ENCODE measurements around the gene SNX32. TPM values are rescaled to one million over a fixed set of nuclear protein-coding genes. Genes with fewer than 3 reads are reported as not detected.

SNX32 gene
- total and polyA plus RNA-seq, 2 of the 13 experiments (the other 11 are each of a cell fraction or from before 2014, with no cell fraction given) = 0.09 to 0.34 TPM

- TF ChIP-seq HMGXB4 (CRISPR knock-in tag; IDR thresholded peaks at IDR 0.05; ENCODE audit: borderline replicate concordance in 1 of 2, low read depth in 1 of 2) = peak; percentile 96 to 97
- no peak for TF ChIP-seq NFRKB (IDR thresholded peaks at IDR 0.05)
- TF ChIP-seq, protein P1, sequence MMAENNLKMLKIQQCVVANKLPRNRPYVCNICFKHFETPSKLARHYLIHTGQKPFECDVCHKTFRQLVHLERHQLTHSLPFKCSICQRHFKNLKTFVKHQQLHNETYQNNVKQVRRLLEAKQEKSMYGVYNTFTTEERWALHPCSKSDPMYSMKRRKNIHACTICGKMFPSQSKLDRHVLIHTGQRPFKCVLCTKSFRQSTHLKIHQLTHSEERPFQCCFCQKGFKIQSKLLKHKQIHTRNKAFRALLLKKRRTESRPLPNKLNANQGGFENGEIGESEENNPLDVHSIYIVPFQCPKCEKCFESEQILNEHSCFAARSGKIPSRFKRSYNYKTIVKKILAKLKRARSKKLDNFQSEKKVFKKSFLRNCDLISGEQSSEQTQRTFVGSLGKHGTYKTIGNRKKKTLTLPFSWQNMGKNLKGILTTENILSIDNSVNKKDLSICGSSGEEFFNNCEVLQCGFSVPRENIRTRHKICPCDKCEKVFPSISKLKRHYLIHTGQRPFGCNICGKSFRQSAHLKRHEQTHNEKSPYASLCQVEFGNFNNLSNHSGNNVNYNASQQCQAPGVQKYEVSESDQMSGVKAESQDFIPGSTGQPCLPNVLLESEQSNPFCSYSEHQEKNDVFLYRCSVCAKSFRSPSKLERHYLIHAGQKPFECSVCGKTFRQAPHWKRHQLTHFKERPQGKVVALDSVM (CRISPR knock-in tag; IDR thresholded peaks at IDR 0.05) = 0 out of 2 replicates have a peak, but pooled peaks have one; percentile 33
- peak; percentile 81 for TF ChIP-seq SP2 (CRISPR knock-in tag; IDR thresholded peaks at IDR 0.05)
- TF ChIP-seq, protein P2, sequence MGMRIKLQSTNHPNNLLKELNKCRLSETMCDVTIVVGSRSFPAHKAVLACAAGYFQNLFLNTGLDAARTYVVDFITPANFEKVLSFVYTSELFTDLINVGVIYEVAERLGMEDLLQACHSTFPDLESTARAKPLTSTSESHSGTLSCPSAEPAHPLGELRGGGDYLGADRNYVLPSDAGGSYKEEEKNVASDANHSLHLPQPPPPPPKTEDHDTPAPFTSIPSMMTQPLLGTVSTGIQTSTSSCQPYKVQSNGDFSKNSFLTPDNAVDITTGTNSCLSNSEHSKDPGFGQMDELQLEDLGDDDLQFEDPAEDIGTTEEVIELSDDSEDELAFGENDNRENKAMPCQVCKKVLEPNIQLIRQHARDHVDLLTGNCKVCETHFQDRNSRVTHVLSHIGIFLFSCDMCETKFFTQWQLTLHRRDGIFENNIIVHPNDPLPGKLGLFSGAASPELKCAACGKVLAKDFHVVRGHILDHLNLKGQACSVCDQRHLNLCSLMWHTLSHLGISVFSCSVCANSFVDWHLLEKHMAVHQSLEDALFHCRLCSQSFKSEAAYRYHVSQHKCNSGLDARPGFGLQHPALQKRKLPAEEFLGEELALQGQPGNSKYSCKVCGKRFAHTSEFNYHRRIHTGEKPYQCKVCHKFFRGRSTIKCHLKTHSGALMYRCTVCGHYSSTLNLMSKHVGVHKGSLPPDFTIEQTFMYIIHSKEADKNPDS (CRISPR knock-in tag; IDR thresholded peaks at IDR 0.05) = peak; percentile 90
- TF ChIP-seq, protein P3, sequence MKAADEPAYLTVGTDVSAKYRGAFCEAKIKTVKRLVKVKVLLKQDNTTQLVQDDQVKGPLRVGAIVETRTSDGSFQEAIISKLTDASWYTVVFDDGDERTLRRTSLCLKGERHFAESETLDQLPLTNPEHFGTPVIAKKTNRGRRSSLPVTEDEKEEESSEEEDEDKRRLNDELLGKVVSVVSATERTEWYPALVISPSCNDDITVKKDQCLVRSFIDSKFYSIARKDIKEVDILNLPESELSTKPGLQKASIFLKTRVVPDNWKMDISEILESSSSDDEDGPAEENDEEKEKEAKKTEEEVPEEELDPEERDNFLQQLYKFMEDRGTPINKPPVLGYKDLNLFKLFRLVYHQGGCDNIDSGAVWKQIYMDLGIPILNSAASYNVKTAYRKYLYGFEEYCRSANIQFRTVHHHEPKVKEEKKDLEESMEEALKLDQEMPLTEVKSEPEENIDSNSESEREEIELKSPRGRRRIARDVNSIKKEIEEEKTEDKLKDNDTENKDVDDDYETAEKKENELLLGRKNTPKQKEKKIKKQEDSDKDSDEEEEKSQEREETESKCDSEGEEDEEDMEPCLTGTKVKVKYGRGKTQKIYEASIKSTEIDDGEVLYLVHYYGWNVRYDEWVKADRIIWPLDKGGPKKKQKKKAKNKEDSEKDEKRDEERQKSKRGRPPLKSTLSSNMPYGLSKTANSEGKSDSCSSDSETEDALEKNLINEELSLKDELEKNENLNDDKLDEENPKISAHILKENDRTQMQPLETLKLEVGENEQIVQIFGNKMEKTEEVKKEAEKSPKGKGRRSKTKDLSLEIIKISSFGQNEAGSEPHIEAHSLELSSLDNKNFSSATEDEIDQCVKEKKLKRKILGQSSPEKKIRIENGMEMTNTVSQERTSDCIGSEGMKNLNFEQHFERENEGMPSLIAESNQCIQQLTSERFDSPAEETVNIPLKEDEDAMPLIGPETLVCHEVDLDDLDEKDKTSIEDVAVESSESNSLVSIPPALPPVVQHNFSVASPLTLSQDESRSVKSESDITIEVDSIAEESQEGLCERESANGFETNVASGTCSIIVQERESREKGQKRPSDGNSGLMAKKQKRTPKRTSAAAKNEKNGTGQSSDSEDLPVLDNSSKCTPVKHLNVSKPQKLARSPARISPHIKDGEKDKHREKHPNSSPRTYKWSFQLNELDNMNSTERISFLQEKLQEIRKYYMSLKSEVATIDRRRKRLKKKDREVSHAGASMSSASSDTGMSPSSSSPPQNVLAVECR (CRISPR knock-in tag; IDR thresholded peaks at IDR 0.05; ENCODE audit: borderline replicate concordance) = peak; percentile 91
- TF ChIP-seq ZNF276 (CRISPR knock-in tag; IDR thresholded peaks at IDR 0.05; ENCODE audit: low read depth) = no peak
- no peak for TF ChIP-seq GPN1 (CRISPR knock-in tag; IDR thresholded peaks at IDR 0.05; ENCODE audit: borderline replicate concordance)
- no peak for TF ChIP-seq ZNF678 (CRISPR knock-in tag; IDR thresholded peaks at IDR 0.05)
- TF ChIP-seq, protein P4, sequence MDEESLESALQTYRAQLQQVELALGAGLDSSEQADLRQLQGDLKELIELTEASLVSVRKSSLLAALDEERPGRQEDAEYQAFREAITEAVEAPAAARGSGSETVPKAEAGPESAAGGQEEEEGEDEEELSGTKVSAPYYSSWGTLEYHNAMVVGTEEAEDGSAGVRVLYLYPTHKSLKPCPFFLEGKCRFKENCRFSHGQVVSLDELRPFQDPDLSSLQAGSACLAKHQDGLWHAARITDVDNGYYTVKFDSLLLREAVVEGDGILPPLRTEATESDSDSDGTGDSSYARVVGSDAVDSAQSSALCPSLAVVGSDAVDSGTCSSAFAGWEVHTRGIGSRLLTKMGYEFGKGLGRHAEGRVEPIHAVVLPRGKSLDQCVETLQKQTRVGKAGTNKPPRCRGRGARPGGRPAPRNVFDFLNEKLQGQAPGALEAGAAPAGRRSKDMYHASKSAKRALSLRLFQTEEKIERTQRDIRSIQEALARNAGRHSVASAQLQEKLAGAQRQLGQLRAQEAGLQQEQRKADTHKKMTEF (CRISPR knock-in tag; IDR thresholded peaks at IDR 0.05) = peak; percentile 78
- no peak for TF ChIP-seq RFXAP (CRISPR knock-in tag; IDR thresholded peaks at IDR 0.05; ENCODE audit: borderline replicate concordance)
- TF ChIP-seq ZNF615 (CRISPR knock-in tag; IDR thresholded peaks at IDR 0.05; ENCODE audit: borderline replicate concordance) = no peak
Measured at GRCh38 chr11:65888163-65888814, 54.5 kb downstream of the SNX32 start, which contains the start of gene FIBP (continued).
